Caco-2 (cell line): ENCODE data around the gene BOD1. TPM values are rescaled to one million over a fixed set of nuclear protein-coding genes. Genes with fewer than 3 reads are reported as not detected.
A peak's percentile ranks its signal among the peaks of the same experiment; 100 is the strongest.

Source experiments
- BruUV-seq: library from RNA; stranded (reverse); fragments of 400-500 nt; replicated peaks from 2 replicates; lab custom pipeline; 2021; lab: Mats Ljungman, UMichigan
- CTCF ChIA-PET: fragments of 300-600 bp; sonication (Branson Sonifier 250); formaldehyde crosslinking; loops from one replicate; lab custom pipeline; 2022; ENCODE audit warnings: antibody characterized with exemption; lab: Charles Lee
- POLR2A ChIA-PET: fragments of 300-600 bp; sonication (Branson Sonifier 250); formaldehyde crosslinking; loops from one replicate; lab custom pipeline; 2022; ENCODE audit warnings: antibody characterized with exemption; lab: Charles Lee
- DNase-seq, 2 experiments: peaks; one replicate each; pipeline versions ENCODE4 v3.0.0 to v3.0.0-alpha.2; 2020 to 2022
- H3K27me3 ChIP-seq: replicated peaks from 2 replicates; pipeline ENCODE4 v1.6.0; 2011; ENCODE audit warnings: low read length; ENCODE audit not compliant: control insufficient read depth, insufficient read depth
- H3K36me3 ChIP-seq: 2 replicates; pipeline ENCODE4 v1.5.1; 2011; ENCODE audit warnings: low read length; ENCODE audit not compliant: control insufficient read depth, insufficient read depth
- H3K4me1 ChIP-seq: fragments of 250-450 bp; sonication (Bioruptor Pico); 2 replicates; pipeline ENCODE4 v1.5.1; 2020; ENCODE audit warnings: mild to moderate bottlenecking
- H3K4me3 ChIP-seq: 2 replicates; pipeline ENCODE4 v1.5.1; 2011; ENCODE audit warnings: low read depth, mild to moderate bottlenecking, control low read depth, low read length
- H3K9me3 ChIP-seq: fragments of 250-450 bp; sonication (Bioruptor Pico); 2 replicates; pipeline ENCODE4 v1.5.1; 2020; ENCODE audit warnings: mild to moderate bottlenecking, moderate library complexity
- H3K27ac Mint-ChIP-seq: one replicate; pipeline ENCODE4 v1.8.0; 2022; ENCODE audit warnings: mixed read lengths; ENCODE audit not compliant: unreplicated experiment
- H3K27me3 Mint-ChIP-seq: one replicate; pipeline ENCODE4 v1.8.0; 2022; ENCODE audit warnings: mixed read lengths; ENCODE audit not compliant: insufficient read depth, unreplicated experiment
- H3K36me3 Mint-ChIP-seq: one replicate; pipeline ENCODE4 v1.8.0; 2022; ENCODE audit warnings: mild to moderate bottlenecking, mixed read lengths; ENCODE audit not compliant: insufficient read depth, unreplicated experiment
- H3K4me1 Mint-ChIP-seq: one replicate; pipeline ENCODE4 v1.8.0; 2022; ENCODE audit warnings: low read depth, mixed read lengths; ENCODE audit not compliant: unreplicated experiment
- H3K4me3 Mint-ChIP-seq: one replicate; pipeline ENCODE4 v1.8.0; 2022; ENCODE audit warnings: mild to moderate bottlenecking, moderate library complexity, mixed read lengths; ENCODE audit not compliant: unreplicated experiment
- H3K9me3 Mint-ChIP-seq: one replicate; pipeline ENCODE4 v1.8.0; 2022; ENCODE audit warnings: mixed read lengths; ENCODE audit not compliant: unreplicated experiment
- CTCF ChIP-seq, 2 experiments: fragments of 200-600 bp in 1 of 2; IDR thresholded peaks; 1 replicate in 1 of 2; 2 replicates in 1 of 2; pipeline versions ENCODE4 v1.5.1 to v1.8.0; 2011 to 2022; ENCODE audit warnings: antibody characterized with exemption in 1 of 2, control low read depth in 1 of 2, inconsistent platforms in 1 of 2, low read depth in 1 of 2, low read length in 1 of 2, mild to moderate bottlenecking in 1 of 2, moderate library complexity in 1 of 2; ENCODE audit not compliant: insufficient read depth in 1 of 2, severe bottlenecking in 1 of 2, unreplicated experiment in 1 of 2
- intact Hi-C: fragments of 100-400 bp; cut with micrococcal nuclease; formaldehyde crosslinking; loops from one replicate; pipeline ENCODE4 v1.10.0; 2022; ENCODE audit not compliant: unreplicated experiment
- total RNA-seq: library from RNA; stranded (reverse); gene quantifications from 2 replicates; pipeline ENCODE4 v1.2.3, GENCODE V29; 2022

BOD1 gene
- total RNA-seq, 1 experiment from 2014 or later, result 120 TPM

DNA sequence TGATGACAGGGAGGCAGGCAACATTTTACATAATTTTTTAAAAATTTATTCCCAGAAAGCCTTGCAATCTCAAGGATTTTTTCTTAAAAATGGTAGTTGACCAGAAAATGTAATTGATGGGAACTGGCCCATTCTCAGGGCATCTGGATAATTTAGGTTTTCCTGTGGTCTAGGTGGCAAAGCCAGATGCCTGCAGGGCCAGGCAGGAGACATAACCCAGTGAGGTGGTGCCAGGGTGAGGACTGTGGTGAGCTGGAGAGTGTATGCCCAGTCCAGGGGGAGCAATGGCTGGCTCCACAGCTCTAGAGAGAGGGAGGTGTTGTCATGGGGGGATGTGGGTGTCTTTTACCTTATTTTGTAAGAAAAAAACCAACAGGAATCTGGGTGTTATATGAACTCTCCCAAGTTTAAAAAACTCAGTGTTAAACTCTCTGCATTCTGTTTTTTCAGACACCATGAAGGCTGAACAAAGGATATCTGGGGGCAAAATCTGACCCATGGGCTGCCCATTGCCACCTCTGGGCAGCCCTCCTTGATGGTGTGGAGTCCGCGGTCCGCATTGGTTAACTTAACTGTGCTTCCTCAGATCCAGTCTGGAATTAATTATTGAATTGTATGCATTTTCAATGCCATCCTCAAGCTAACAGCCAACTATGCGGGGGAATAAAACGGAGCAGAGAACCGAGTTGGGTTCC, 43.9 kb downstream of the BOD1 start:
- H3K27ac Mint-ChIP-seq, result peak overlapping the region; percentile 51
- peaks cover 11% of the 10 kb centered on the region for H3K4me1 Mint-ChIP-seq
- Histone ChIP-seq H3K4me3 (peak overlapping the region; percentile 17; the same call in 1 of the 2 replicates), H3K9me3 (peaks cover 4% of the 10 kb centered on the region; the same call in 1 of the 2 replicates), H3K36me3 (no peaks in the 10 kb centered on the region), H3K4me1 (peaks cover 3% of the 10 kb centered on the region; the same call in 1 of the 2 replicates), H3K27me3 (no peaks in the 10 kb centered on the region)
- H3K4me3 Mint-ChIP-seq, result peak overlapping the region; percentile 44
- no peaks in the 10 kb centered on the region for H3K36me3 Mint-ChIP-seq
- TF ChIP-seq CTCF (IDR thresholded peaks at IDR 0.05; ENCODE audit: insufficient read depth in 1 of 2, low read depth in 1 of 2, low read length in 1 of 2, severe bottlenecking in 1 of 2, unreplicated experiment in 1 of 2), result no peak
- BruUV-seq, result no TSS peak
- no peak for DNase-seq
- H3K27me3 Mint-ChIP-seq, result no peaks in the 10 kb centered on the region
- CTCF ChIA-PET, result interaction anchor here (0.6 to 1.2 kb wide), 14 partner anchors 9 to 1255 kb away, joined by 3 to 9 read pairs (median 4); partner anchors contain the start of gene STC2
- intact Hi-C loops, result loop anchor here (1.0 kb wide), 2 partner anchors 42 to 278 kb away; no protein-coding TSS in a partner anchor
- POLR2A ChIA-PET, result interaction anchor here (0.8 to 1.1 kb wide), 2 partner anchors 243 to 244 kb away, joined by 3 read pairs; partner anchors contain the start of gene STC2
- H3K9me3 Mint-ChIP-seq, result no peaks in the 10 kb centered on the region

GRCh38 chr5:173570321-173571090, 45.9 kb downstream of the BOD1 start:
- POLR2A ChIA-PET, result no interaction called here
- H3K4me1 Mint-ChIP-seq, result peaks cover 11% of the 10 kb centered on the region
- H3K9me3 ChIP-seq, result peaks cover 4% of the 10 kb centered on the region; the same call in 1 of the 2 replicates
- no peaks in the 10 kb centered on the region for H3K27me3 Mint-ChIP-seq
- CTCF ChIA-PET, result interaction anchor here (0.9 kb wide), 1 partner anchor 45 kb away, joined by 3 read pairs; no protein-coding TSS in a partner anchor
- no peak overlapping the region for H3K4me3 Mint-ChIP-seq
- no peaks in the 10 kb centered on the region for H3K36me3 Mint-ChIP-seq
- H3K27ac Mint-ChIP-seq, result no peak overlapping the region
- DNase-seq, result no peak
- H3K36me3 ChIP-seq, result no peaks in the 10 kb centered on the region
- no peak overlapping the region for H3K4me3 ChIP-seq
- no peak for TF ChIP-seq CTCF (IDR thresholded peaks at IDR 0.05; ENCODE audit: insufficient read depth in 1 of 2, low read depth in 1 of 2, low read length in 1 of 2, severe bottlenecking in 1 of 2, unreplicated experiment in 1 of 2)
- H3K9me3 Mint-ChIP-seq, result no peaks in the 10 kb centered on the region
- intact Hi-C loops, result no loop called here
- peaks cover 6% of the 10 kb centered on the region for H3K4me1 ChIP-seq
- no peaks in the 10 kb centered on the region for H3K27me3 ChIP-seq
- no TSS peak for BruUV-seq

DNA sequence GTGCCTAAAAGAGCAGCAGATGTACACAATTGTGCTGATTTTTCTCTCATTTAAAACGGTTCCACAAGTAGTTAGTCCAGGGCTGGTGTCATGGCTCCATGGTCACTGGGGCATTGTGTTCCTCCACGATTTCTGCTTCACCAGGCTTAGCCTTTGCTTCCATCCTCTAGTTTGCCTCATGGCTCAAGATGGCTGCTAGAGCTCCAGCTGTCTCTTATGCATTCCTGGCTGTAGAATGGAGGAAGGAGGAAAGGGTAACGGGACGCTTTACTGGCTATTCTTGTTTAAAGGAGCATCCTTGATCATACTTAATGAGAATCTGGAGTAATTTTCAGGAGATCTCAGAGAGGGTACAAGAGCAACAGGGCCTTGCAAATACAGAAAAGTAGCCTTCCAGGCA, 47.7 kb downstream of the BOD1 start:
- Mint-ChIP-seq H3K4me3 (no peak overlapping the region), H3K4me1 (peaks cover 11% of the 10 kb centered on the region), H3K36me3 (no peaks in the 10 kb centered on the region), H3K27me3 (no peaks in the 10 kb centered on the region), H3K9me3 (no peaks in the 10 kb centered on the region), H3K27ac (no peak overlapping the region)
- DNase-seq, result no peak
- Histone ChIP-seq H3K36me3 (no peaks in the 10 kb centered on the region), H3K4me1 (peaks cover 9% of the 10 kb centered on the region), H3K9me3 (peaks cover 7% of the 10 kb centered on the region; the same call in 1 of the 2 replicates), H3K27me3 (no peaks in the 10 kb centered on the region), H3K4me3 (no peak overlapping the region)
- intact Hi-C loops, result no loop called here
- BruUV-seq, result no TSS peak
- ChIA-PET POLR2A (no interaction called here), CTCF (no interaction called here)
- TF ChIP-seq CTCF (IDR thresholded peaks at IDR 0.05; ENCODE audit: insufficient read depth in 1 of 2, low read depth in 1 of 2, low read length in 1 of 2, severe bottlenecking in 1 of 2, unreplicated experiment in 1 of 2), result no peak
